Retina (tissue), 1 donor: ENCODE data around the gene CLOCK.

Source experiments
- DNase-seq: peaks from one replicate; pipeline ENCODE4 v3.0.0-alpha.2; 2016

Gene CLOCK

GRCh38 chr4:55407119-55407518 is 139.6 kb downstream of the CLOCK start:
- DNase-seq: no peak

- no peak for DNase-seq
These were observed 140.2 kb downstream of the CLOCK start for GRCh38 chr4:55406545-55406944.

GRCh38 chr4:55405073-55405472 is 141.6 kb downstream of the CLOCK start:
- no peak for DNase-seq

- no peak for DNase-seq
These were observed 147.1 kb downstream of the CLOCK start for GRCh38 chr4:55399581-55399980.

- no peak for DNase-seq
These were observed 147.7 kb downstream of the CLOCK start for GRCh38 chr4:55398966-55399365.

- no peak for DNase-seq
These were observed 148.2 kb downstream of the CLOCK start for GRCh38 chr4:55398461-55398860.

GRCh38 chr4:55397520-55398321 is 149.0 kb downstream of the CLOCK start:
- DNase-seq: no peak

GRCh38 chr4:55397126-55397436 is 149.6 kb downstream of the CLOCK start:
- peak; percentile 48 for DNase-seq

- peak; percentile 86 for DNase-seq
These were observed 150.2 kb downstream of the CLOCK start for GRCh38 chr4:55396308-55397125.

- DNase-seq: peak; percentile 96
These were observed 151.0 kb downstream of the CLOCK start, which contains the start of gene TMEM165 for GRCh38 chr4:55395529-55396307. TSS of gene TMEM165 (plus strand) at chr4:55395957. CDS start at chr4:55396190, 233 bp downstream.

GRCh38 chr4:55395218-55395528 is 151.5 kb downstream of the CLOCK start:
- DNase-seq: no peak

- DNase-seq: no peak
These were observed 153.0 kb downstream of the CLOCK start for GRCh38 chr4:55393461-55394320.

- no peak for DNase-seq
These were observed 159.9 kb downstream of the CLOCK start for GRCh38 chr4:55386840-55387239.

GRCh38 chr4:55386073-55386472 is 160.6 kb downstream of the CLOCK start:
- DNase-seq: no peak

GRCh38 chr4:55385201-55385649 is 161.5 kb downstream of the CLOCK start:
- no peak for DNase-seq

GRCh38 chr4:55382488-55383003 is 164.2 kb downstream of the CLOCK start:
- no peak for DNase-seq

GRCh38 chr4:55381502-55381901 is 165.2 kb downstream of the CLOCK start:
- DNase-seq: no peak

- DNase-seq: no peak
These were observed 166.1 kb downstream of the CLOCK start for GRCh38 chr4:55380576-55380975.

GRCh38 chr4:55378617-55379467 is 167.9 kb downstream of the CLOCK start:
- no peak for DNase-seq
